ENCODE measurements around the gene PDGFB.

Gene PDGFB

DNA sequence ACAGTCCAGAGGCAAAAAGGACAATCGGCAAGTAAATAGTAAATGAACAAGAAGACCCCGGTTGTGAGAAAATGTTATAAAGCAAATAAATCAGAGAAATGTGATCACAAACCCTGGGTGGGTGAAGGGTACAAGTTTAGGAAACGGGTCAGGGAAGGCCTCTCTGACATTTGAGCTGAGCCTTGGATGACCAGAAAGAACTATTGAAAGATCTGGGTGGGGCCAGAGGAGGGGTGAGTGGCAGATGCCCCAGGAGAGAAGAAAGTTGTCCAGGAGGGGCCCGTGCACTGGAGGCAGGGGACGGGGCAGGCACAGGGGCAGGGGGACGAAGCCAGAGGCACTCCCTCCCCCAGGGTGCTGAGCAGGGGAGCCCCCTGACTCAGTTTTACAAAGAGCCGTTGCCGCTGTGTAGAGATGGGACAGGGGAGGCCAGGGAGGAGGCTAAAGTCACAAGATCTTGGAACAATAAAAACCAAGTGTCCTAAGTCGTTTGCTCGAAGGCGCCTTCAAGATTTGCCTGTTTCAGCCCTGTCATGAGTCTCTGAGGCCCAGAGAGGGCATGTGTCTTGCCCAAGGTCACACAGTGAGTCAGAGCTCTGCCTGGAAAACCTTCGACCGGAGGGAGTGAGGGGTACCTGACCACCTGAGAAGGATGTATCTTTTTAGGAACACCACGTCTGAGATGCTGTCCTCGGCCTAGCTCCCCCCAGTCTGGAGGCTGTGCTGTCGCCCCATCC lies 10.8 kb upstream of the PDGFB start:
- in situ Hi-C loops (cut with HindIII; ENCODE audit: low sequenced_read_pairs), result no loop called here

GRCh38 chr22:39254789-39255298 lies 10.1 kb upstream of the PDGFB start:
- in situ Hi-C loops (cut with HindIII; ENCODE audit: low sequenced_read_pairs), result no loop called here

- in situ Hi-C loops (cut with HindIII; ENCODE audit: low sequenced_read_pairs), result no loop called here
Measured at GRCh38 chr22:39254122-39254521, 9.3 kb upstream of the PDGFB start.

GRCh38 chr22:39253435-39254070 lies 8.8 kb upstream of the PDGFB start:
- in situ Hi-C loops (cut with HindIII; ENCODE audit: low sequenced_read_pairs), result no loop called here

GRCh38 chr22:39252461-39253434 lies 8.0 kb upstream of the PDGFB start:
- in situ Hi-C loops (cut with HindIII; ENCODE audit: low sequenced_read_pairs), result no loop called here

GRCh38 chr22:39251762-39252460 lies 7.1 kb upstream of the PDGFB start:
- in situ Hi-C loops (cut with HindIII; ENCODE audit: low sequenced_read_pairs), result no loop called here

GRCh38 chr22:39250838-39251237 lies 6.1 kb upstream of the PDGFB start:
- in situ Hi-C loops (cut with HindIII; ENCODE audit: low sequenced_read_pairs), result no loop called here

- in situ Hi-C loops (cut with HindIII; ENCODE audit: low sequenced_read_pairs), result no loop called here
Measured at GRCh38 chr22:39250131-39250530, 5.3 kb upstream of the PDGFB start.

DNA sequence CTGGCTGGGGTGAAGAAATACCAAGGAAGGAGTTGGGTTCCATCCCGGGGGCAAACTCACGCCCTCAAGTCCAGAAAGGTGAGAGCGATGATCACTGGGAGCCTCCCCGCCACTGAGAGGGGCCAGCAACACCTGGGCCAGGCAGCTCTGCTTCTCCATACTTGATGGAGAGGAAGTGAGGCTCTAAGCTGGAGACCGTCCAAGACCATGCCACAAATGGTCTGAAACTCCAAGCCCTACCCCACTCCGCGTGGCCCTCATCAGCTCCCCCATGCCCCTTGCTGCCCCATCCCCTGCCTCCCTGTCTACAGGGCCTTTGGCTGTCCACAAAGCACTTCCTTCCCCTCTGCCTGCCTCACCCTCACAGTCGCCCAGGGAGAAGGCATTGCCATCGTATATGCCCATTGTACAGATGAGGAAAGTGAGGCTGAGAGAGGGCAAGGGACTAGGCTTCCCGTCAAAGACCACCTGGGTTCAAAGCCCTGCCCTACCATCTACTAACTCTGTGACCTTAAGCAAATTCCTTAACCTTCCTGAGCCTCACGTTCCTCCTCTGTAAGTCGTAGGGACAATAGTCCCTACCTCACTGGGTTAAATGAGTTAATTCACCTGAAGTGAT lies 4.4 kb upstream of the PDGFB start:
- in situ Hi-C loops (cut with HindIII; ENCODE audit: low sequenced_read_pairs), result no loop called here

DNA sequence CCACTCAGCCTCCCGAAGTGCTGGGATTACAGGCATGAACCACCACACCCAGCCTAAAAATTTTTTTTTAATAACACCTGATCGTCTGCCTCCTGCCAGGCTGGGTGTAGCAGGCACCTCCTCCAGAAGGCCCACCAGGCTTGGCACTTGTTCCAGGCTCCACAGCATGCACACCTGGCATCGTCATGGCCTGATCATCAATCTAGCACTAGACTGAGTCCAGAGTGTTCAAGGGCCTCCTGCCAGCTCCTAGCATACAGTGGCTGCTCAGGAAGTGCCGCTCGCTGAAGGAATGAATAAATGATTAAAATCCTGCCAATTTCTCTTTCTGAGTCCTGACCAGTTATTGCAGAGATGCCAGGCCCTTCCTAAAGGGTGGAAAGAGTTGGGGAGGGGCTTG lies 3.5 kb upstream of the PDGFB start:
- in situ Hi-C loops (cut with HindIII; ENCODE audit: low sequenced_read_pairs), result no loop called here

GRCh38 chr22:39247361-39247760 lies 2.6 kb upstream of the PDGFB start:
- in situ Hi-C loops (cut with HindIII; ENCODE audit: low sequenced_read_pairs), result no loop called here

- in situ Hi-C loops (cut with HindIII; ENCODE audit: low sequenced_read_pairs), result no loop called here
Measured at GRCh38 chr22:39246690-39247332, 2.0 kb upstream of the PDGFB start.

DNA sequence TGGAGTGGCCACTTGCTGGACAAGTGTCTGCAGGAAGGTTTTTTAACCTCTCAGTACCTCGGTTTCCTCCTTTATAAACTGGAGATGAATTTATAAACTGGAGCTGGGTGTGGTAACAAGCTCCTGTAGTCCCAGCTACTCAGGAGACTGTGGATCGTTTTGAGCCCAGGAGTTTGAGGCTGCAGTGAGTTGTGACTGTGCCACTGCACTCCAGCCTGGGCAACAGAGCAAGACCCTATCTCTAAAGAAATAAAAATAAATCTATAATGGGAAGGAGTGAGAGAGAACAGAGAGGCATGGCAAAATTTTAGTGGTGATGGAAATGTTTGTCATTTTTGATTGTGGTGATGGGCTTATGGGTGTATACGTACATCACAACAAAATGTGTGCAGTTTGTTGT lies 1.4 kb upstream of the PDGFB start:
- in situ Hi-C loops (cut with HindIII; ENCODE audit: low sequenced_read_pairs), result no loop called here

DNA sequence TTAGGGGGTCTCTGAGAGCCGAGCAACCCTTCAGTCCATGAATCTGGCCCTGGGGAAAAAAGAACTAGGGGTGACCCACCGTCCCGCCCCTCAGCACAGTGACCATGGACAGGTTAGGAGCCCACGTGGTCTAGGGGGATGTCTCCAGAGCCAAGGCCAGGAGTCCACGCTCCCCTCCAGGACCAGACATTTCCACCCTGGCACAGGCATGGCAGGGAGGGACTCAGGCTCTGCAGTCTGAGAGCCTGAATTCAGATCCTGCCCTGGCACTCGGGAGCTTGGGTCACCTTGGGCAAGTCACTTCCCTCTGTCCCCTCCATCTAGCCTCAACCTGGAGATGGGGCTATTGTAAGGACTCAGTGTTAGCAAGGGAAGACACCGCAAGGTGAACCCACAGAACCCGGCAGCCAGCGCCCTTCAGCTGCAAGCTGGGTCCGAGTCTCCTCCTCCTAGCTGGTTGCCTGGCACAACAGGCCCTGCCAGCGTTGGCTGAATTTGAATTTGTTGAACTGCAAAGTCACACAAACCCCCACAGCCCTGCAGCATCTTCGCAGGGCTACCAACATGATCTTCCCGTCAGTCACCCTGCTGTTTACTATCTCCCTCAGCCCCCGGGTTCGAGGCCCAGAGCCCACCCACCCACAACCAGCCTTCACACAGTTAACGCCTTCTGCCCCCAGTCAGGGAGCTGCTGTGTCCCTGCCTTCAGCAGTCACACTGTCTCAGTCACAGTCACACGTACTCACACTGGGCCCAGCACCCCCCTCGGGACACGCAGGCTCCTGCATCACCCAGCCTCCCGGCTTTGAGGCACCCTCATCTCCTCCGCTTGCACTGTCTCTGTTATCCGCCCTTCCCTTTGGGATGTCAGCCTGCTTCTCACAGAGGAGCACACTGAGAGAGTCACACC lies 603 bp upstream of the PDGFB start:
- in situ Hi-C loops (cut with HindIII; ENCODE audit: low sequenced_read_pairs), result no loop called here

DNA sequence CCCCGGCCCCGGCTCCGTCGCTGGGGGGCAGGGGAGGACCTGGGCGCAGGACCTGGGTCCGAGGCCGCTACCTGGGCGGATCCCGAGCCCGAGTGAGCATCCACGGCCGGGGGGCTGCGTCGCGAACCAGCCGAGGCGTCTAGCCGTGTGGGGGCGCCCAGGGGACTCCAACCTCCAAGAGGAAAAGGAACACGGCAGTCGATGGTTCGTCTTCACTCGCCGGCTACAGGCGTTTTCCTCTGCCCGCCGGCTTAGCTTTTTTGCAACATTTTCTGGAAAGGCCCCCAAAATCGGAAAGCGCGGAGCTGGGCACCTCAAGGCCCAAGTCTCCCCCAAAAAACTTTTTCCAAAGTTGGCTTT lies 666 bp downstream of the PDGFB start:
- in situ Hi-C loops (cut with HindIII; ENCODE audit: low sequenced_read_pairs), result loop anchor here (5.0 kb wide), 1 partner anchor 73 kb away; the partner anchor contains the start of gene RPL3

DNA sequence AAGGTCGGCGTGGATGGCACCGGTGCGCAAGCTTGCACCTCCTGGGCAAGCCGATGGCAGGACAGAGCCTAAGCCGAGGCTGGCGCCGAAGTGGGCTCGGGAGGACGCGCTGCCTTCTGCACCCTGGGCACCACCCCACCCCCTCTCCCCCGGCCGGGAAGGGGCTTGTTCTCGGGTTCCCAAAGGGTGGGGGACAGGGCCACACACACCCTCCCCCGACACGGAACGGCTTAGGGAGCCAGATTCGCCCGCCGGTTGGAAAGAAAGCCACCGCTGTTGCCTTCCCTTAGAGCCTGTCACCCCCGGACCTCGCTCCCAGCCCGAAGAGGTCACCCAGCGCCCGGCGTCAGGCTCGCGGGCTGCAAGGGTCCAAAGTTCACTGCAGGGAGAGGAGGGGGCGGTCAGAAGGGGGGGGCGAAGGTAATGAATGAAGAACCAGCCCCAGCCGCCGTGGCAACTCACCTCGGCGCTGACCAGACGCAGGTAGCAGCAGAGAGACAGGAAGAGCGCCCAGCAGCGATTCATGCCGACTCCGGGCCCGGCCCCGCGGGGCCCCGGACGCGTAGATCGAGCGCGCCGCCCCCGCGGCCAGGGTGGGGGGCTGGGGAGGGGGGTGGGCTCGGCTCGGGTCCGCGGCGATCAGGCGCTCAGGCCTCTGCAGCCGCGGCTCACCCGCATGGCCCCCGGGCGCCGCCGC lies 1.2 kb downstream of the PDGFB start:
- in situ Hi-C loops (cut with HindIII; ENCODE audit: low sequenced_read_pairs), result loop anchor here (5.0 kb wide), 1 partner anchor 74 kb away; the partner anchor contains the start of gene RPL3

DNA sequence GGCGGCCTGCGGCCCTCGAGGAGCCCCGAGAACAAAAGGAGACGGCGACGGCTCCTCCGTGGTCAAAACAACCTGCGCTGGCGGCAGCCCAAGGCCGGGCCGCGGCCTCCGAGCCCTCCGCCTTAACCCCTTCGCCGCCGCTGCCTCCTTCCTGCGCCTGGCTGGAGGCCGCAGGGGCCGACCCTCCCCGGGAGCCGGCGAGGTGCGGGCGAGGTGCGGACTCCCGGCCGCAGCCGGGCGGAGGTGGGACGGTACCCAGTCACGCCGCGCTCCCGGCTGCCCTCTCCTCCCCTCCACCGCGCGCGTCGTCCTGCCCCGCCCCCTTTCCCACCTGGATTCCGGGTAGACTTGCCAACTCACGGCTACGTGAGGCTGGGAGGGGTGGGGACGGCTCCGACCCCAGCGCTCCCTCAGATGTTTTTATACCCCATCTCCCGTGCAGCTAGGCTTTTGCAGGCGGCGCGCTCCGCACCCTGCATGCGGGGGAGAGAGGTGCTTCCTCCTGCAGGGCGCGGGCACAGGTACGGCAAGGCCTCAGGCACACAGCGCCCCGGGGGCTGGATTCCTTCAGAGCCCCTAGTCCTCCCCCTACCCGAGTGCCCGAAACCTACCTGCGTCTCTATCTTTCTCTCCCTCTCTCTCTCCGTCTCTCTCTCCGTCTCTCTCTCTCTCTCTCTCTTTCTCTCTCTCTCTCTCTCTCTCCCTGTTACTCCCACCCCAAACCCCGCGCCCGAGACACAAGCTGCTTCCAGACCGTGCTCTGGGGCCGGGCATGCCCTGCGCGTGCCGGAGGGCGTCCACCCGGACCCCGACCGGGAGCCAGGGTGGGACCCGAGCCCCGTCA lies 2.0 kb downstream of the PDGFB start:
- in situ Hi-C loops (cut with HindIII; ENCODE audit: low sequenced_read_pairs), result loop anchor here (5.0 kb wide), 1 partner anchor 74 kb away; the partner anchor contains the start of gene RPL3
